ENCODE data around the gene ABCC1. TPM values are rescaled to one million over a fixed set of nuclear protein-coding genes. Genes with fewer than 3 reads are reported as not detected.

The ABCC1 gene
- total and polyA plus RNA-seq, 12 donors: 12.4 to 38.8 (median 28.0) TPM

- intact Hi-C loops (cut with DNase I): no loop called here
- TF ChIP-seq POLR2A (IDR thresholded peaks at IDR 0.05): no peak
- no peak for TF ChIP-seq CTCF (IDR thresholded peaks at IDR 0.05)
- Histone ChIP-seq H3K4me1 (replicated peaks in 1 of 2) (peaks cover 0 to 24% of the 10 kb centered on the region in 2 donors), H3K36me3 (replicated peaks in 1 of 2) (no peaks in the 10 kb centered on the region), H3K27me3 (no peaks in the 10 kb centered on the region), H3K9me3 (replicated peaks in 1 of 3) (no peaks in the 10 kb centered on the region), H3K27ac (no peak overlapping the region), H3K4me3 (no peak overlapping the region)
- no peak for DNase-seq
- WGBS, 4 donors: 76 to 92% (median 84%) methylated on average over 4 to 5 of the region's 5 CpGs
These were observed 14.0 kb downstream of the ABCC1 start for GRCh38 chr16:15963307-15963910.

GRCh38 chr16:15966420-15966819 is 17.0 kb downstream of the ABCC1 start:
- no peak for TF ChIP-seq POLR2A (IDR thresholded peaks at IDR 0.05)
- no peak for TF ChIP-seq CTCF (IDR thresholded peaks at IDR 0.05)
- no peaks in the 10 kb centered on the region for H3K27me3 ChIP-seq
- DNase-seq: peak in 1 of 7 donors; percentile 19
- no peak overlapping the region for H3K4me3 ChIP-seq
- intact Hi-C loops (cut with DNase I): no loop called here
- H3K9me3 ChIP-seq (replicated peaks in 1 of 3): no peaks in the 10 kb centered on the region
- peaks cover 0 to 20% of the 10 kb centered on the region in 2 donors for H3K4me1 ChIP-seq (replicated peaks in 1 of 2)
- no peaks in the 10 kb centered on the region for H3K36me3 ChIP-seq (replicated peaks in 1 of 2)
- 39 to 52% (median 43%) methylated on average over 5 of the region's 5 CpGs for WGBS, 4 donors
- no peak overlapping the region for H3K27ac ChIP-seq

- Histone ChIP-seq H3K4me1 (replicated peaks in 1 of 2) (peaks cover 0 to 16% of the 10 kb centered on the region in 2 donors), H3K27me3 (no peaks in the 10 kb centered on the region), H3K36me3 (replicated peaks in 1 of 2) (no peaks in the 10 kb centered on the region), H3K9me3 (replicated peaks in 1 of 3) (no peaks in the 10 kb centered on the region), H3K27ac (peak overlapping the region in 1 of 5 donors; percentile 49), H3K4me3 (no peak overlapping the region)
- DNase-seq: peak in 1 of 7 donors; percentile 29
- TF ChIP-seq CTCF (IDR thresholded peaks at IDR 0.05): no peak
- TF ChIP-seq POLR2A (IDR thresholded peaks at IDR 0.05): no peak
- intact Hi-C loops (cut with DNase I): no loop called here
- WGBS, 4 donors: 50 to 58% (median 54%) methylated on average over 5 of the region's 5 CpGs
These were observed 17.6 kb downstream of the ABCC1 start for GRCh38 chr16:15966836-15967546.

GRCh38 chr16:15967655-15968315 is 18.4 kb downstream of the ABCC1 start:
- TF ChIP-seq CTCF (IDR thresholded peaks at IDR 0.05) (no peak), POLR2A (IDR thresholded peaks at IDR 0.05) (no peak)
- H3K4me1 ChIP-seq (replicated peaks in 1 of 2): peaks cover 0 to 16% of the 10 kb centered on the region in 2 donors
- H3K27me3 ChIP-seq: no peaks in the 10 kb centered on the region
- no peak for DNase-seq
- intact Hi-C loops (cut with DNase I): no loop called here
- H3K4me3 ChIP-seq: no peak overlapping the region
- H3K36me3 ChIP-seq (replicated peaks in 1 of 2): no peaks in the 10 kb centered on the region
- peaks cover 0 to 2% (median 0%) of the 10 kb centered on the region in 3 donors for H3K9me3 ChIP-seq (replicated peaks in 1 of 3)
- H3K27ac ChIP-seq: no peak overlapping the region
- WGBS, 4 donors: 93 to 98% (median 97%) methylated on average over 10 to 11 of the region's 11 CpGs

Data from adrenal gland (tissue), 12 donors.